Loucy (cell line): ENCODE measurements around the gene HIC1.

ENCODE experiments used
- H2AFZ ChIP-seq: fragments of 200-600 bp; sonication (generic); 2 replicates; pipeline ENCODE4 v1.6.0; 2016; ENCODE audit warnings: antibody characterized with exemption, mild to moderate bottlenecking, low read length, moderate library complexity
- H3F3A ChIP-seq: fragments of 200-600 bp; 2 replicates; pipeline ENCODE4 v1.6.0; 2016; ENCODE audit warnings: antibody characterized with exemption, low read depth, mild to moderate bottlenecking
- H3K27me3 ChIP-seq: fragments of 200-600 bp; sonication (generic); 2 replicates; pipeline ENCODE4 v1.6.1; 2014; ENCODE audit warnings: low read length, mild to moderate bottlenecking; ENCODE audit not compliant: insufficient read depth, poor library complexity, severe bottlenecking
- H3K36me3 ChIP-seq: fragments of 200-600 bp; sonication (generic); 2 replicates; pipeline ENCODE4 v1.6.1; 2016; ENCODE audit warnings: low read length; ENCODE audit not compliant: insufficient read depth
- H3K4me1 ChIP-seq: fragments of 200-600 bp; sonication (generic); 2 replicates; pipeline ENCODE4 v1.5.1; 2014; ENCODE audit warnings: low read length, mild to moderate bottlenecking; ENCODE audit not compliant: insufficient read depth, poor library complexity, severe bottlenecking
- H3K4me2 ChIP-seq: fragments of 200-600 bp; sonication (generic); 2 replicates; pipeline ENCODE4 v1.6.0; 2014; ENCODE audit warnings: antibody characterized with exemption, low read length, low read depth, mild to moderate bottlenecking; ENCODE audit not compliant: poor library complexity, severe bottlenecking
- H3K4me3 ChIP-seq: fragments of 200-600 bp; sonication (generic); 2 replicates; pipeline ENCODE4 v1.5.1; 2014; ENCODE audit warnings: low read length, mild to moderate bottlenecking, mixed read lengths; ENCODE audit not compliant: poor library complexity, severe bottlenecking
- H3K79me2 ChIP-seq: fragments of 200-600 bp; sonication (generic); 2 replicates; pipeline ENCODE4 v1.6.1; 2014; ENCODE audit warnings: low read length; ENCODE audit not compliant: insufficient read depth
- H3K9ac ChIP-seq: fragments of 200-600 bp; sonication (generic); 2 replicates; pipeline ENCODE4 v1.6.0; 2014; ENCODE audit warnings: mild to moderate bottlenecking, low read depth, low read length, moderate library complexity; ENCODE audit not compliant: poor library complexity, severe bottlenecking
- H3K9me2 ChIP-seq: fragments of 200-600 bp; sonication (generic); replicated peaks from 2 replicates; pipeline ENCODE4 v1.6.1; 2016; ENCODE audit warnings: low read depth, low read length, mixed read lengths
- H3K9me3 ChIP-seq: fragments of 200-600 bp; sonication (generic); 2 replicates; pipeline ENCODE4 v1.6.1; 2014; ENCODE audit warnings: mild to moderate bottlenecking, antibody characterized with exemption, low read length, low read depth; ENCODE audit not compliant: insufficient read depth
- H4K20me1 ChIP-seq: fragments of 200-600 bp; sonication (generic); 2 replicates; pipeline ENCODE4 v1.6.0; 2014; ENCODE audit warnings: antibody characterized with exemption, low read length, mild to moderate bottlenecking; ENCODE audit not compliant: insufficient read depth, poor library complexity, severe bottlenecking
- EZH2phosphoT487 ChIP-seq: fragments of 200-600 bp; IDR thresholded peaks from 2 replicates; pipeline ENCODE4 v1.6.1; 2018; ENCODE audit warnings: antibody characterized with exemption, mild to moderate bottlenecking, moderate library complexity, borderline replicate concordance
- TF ChIP-seq, protein P1 (sequence below): fragments of 200-600 bp; sonication (generic); conservative IDR thresholded peaks from 2 replicates; pipeline ENCODE4 v1.5.1; 2014; ENCODE audit warnings: mild to moderate bottlenecking, antibody characterized with exemption, low read length

HIC1 gene

DNA sequence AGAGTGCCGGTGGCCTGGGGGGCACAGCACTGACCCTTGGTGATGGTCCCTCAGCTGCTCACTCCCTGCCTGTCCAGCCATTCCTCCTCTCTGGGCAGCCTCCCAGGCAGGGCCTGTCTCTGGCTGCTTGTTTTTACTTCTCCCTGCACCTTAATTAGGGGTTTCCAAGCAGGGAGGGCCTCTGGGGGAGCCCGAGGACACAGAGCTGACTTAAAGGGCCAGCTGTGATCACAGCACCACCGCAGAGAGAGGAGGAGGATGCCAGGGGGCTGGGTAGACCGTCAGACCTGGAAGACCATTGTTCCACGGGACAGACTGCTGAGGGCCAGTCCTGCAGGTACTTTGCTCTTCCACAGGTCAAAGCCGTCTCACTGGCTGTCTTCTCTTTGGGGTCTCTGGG lies 26.2 kb upstream of the HIC1 start:
- TF ChIP-seq, protein P1, sequence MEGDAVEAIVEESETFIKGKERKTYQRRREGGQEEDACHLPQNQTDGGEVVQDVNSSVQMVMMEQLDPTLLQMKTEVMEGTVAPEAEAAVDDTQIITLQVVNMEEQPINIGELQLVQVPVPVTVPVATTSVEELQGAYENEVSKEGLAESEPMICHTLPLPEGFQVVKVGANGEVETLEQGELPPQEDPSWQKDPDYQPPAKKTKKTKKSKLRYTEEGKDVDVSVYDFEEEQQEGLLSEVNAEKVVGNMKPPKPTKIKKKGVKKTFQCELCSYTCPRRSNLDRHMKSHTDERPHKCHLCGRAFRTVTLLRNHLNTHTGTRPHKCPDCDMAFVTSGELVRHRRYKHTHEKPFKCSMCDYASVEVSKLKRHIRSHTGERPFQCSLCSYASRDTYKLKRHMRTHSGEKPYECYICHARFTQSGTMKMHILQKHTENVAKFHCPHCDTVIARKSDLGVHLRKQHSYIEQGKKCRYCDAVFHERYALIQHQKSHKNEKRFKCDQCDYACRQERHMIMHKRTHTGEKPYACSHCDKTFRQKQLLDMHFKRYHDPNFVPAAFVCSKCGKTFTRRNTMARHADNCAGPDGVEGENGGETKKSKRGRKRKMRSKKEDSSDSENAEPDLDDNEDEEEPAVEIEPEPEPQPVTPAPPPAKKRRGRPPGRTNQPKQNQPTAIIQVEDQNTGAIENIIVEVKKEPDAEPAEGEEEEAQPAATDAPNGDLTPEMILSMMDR: no peak; the same call in 1 of the 2 replicates
- no peak for TF ChIP-seq EZH2phosphoT487
- H3K36me3 ChIP-seq: no peaks in the 10 kb centered on the region
- H3K4me2 ChIP-seq: no peak overlapping the region
- H3K79me2 ChIP-seq: no peaks in the 10 kb centered on the region; the same call in 1 of the 2 replicates
- no peak overlapping the region for H2AFZ ChIP-seq
- H3K9me3 ChIP-seq: no peaks in the 10 kb centered on the region
- peaks cover 15% of the 10 kb centered on the region for H3K4me1 ChIP-seq
- no peak overlapping the region for H3K4me3 ChIP-seq
- peaks cover 18% of the 10 kb centered on the region for H3K27me3 ChIP-seq
- no peaks in the 10 kb centered on the region for H3K9me2 ChIP-seq
- no peaks in the 10 kb centered on the region for H3F3A ChIP-seq
- H3K9ac ChIP-seq: no peak overlapping the region
- H4K20me1 ChIP-seq: no peaks in the 10 kb centered on the region

GRCh38 chr17:2029911-2030778 lies 24.8 kb upstream of the HIC1 start, which contains the start of gene DPH1:
Gene DPH1 (plus strand): TSS chr17:2030153. CDS start chr17:2030170, 17 bp downstream.
- Histone ChIP-seq H3F3A (no peaks in the 10 kb centered on the region), H2AFZ (peak within 1 kb of the TSS; percentile 88), H3K79me2 (no peaks in the 10 kb centered on the region), H3K27me3 (peaks cover 7% of the 10 kb centered on the region), H3K9me3 (no peaks in the 10 kb centered on the region), H3K9ac (peak within 1 kb of the TSS; percentile 68), H4K20me1 (no peaks in the 10 kb centered on the region), H3K9me2 (no peaks in the 10 kb centered on the region), H3K4me1 (peaks cover 10% of the 10 kb centered on the region), H3K4me2 (peak within 1 kb of the TSS; percentile 82), H3K36me3 (no peaks in the 10 kb centered on the region), H3K4me3 (peak within 1 kb of the TSS; percentile 88)
- TF ChIP-seq EZH2phosphoT487: no peak
- TF ChIP-seq, protein P1: no peak

- Histone ChIP-seq H4K20me1 (no peaks in the 10 kb centered on the region), H2AFZ (no peak overlapping the region), H3K36me3 (no peaks in the 10 kb centered on the region), H3F3A (no peaks in the 10 kb centered on the region), H3K9ac (peak overlapping the region; percentile 68), H3K4me3 (peak overlapping the region; percentile 88), H3K9me2 (no peaks in the 10 kb centered on the region), H3K27me3 (peaks cover 2% of the 10 kb centered on the region), H3K4me1 (peaks cover 10% of the 10 kb centered on the region), H3K4me2 (peak overlapping the region; percentile 82), H3K79me2 (no peaks in the 10 kb centered on the region), H3K9me3 (no peaks in the 10 kb centered on the region)
- no peak for TF ChIP-seq EZH2phosphoT487
- TF ChIP-seq, protein P1: peak; percentile 74
These were observed 24.1 kb upstream of the HIC1 start for GRCh38 chr17:2030779-2031163.
